ENCODE results near the gene EIPR1. TPM values are rescaled to one million over a fixed set of nuclear protein-coding genes. Genes with fewer than 3 reads are reported as not detected.

Gene EIPR1
- total and polyA plus RNA-seq, 10 of the 15 experiments (the other 5 are each of a cell fraction or from before 2014, with no cell fraction given), result 23.6 to 61.2 (median 42.2) TPM

GRCh38 chr2:3392216-3392615, 14.6 kb upstream of the EIPR1 start (continued):
- no peak for TF ChIP-seq ATF3 (IDR thresholded peaks at IDR 0.05; ENCODE audit: borderline replicate concordance, extremely low read depth, low read depth, low read length)

- Histone ChIP-seq H3K27me3 (replicated peaks in 1 of 2; ENCODE audit: control insufficient read depth in 2 of 2, insufficient read depth in 2 of 2, low read length in 1 of 2) (no peaks in the 10 kb centered on the region), H4K20me1 (ENCODE audit: control insufficient read depth, insufficient read depth) (no peaks in the 10 kb centered on the region), H2AFZ (ENCODE audit: control insufficient read depth, low read depth, low read length) (no peak overlapping the region), H3K9me3 (replicated peaks; ENCODE audit: control insufficient read depth, insufficient read depth, low read length) (no peaks in the 10 kb centered on the region; the same call in 1 of the 3 replicates), H3K27ac (ENCODE audit: control insufficient read depth, insufficient read depth) (no peak overlapping the region), H3K79me2 (ENCODE audit: control insufficient read depth, insufficient read depth, low read length) (no peaks in the 10 kb centered on the region; the same call in none of the 2 replicates), H3K4me3 (no peak overlapping the region), H3K4me2 (ENCODE audit: control insufficient read depth, insufficient read depth) (no peak overlapping the region), H3K36me3 (ENCODE audit: control insufficient read depth in 2 of 2, insufficient read depth in 2 of 2, low read length in 1 of 2) (peaks cover 12 to 22% of the 10 kb centered on the region in 2 experiments; a peak in 3 of 4 replicates), H3K9ac (ENCODE audit: control insufficient read depth, insufficient read depth, low read length) (no peak overlapping the region), H3K4me1 (ENCODE audit: control insufficient read depth, insufficient read depth, low read length) (no peaks in the 10 kb centered on the region)
- in situ Hi-C loops (cut with MboI) (no loop called here), intact Hi-C loops (cut with micrococcal nuclease; ENCODE audit: unreplicated experiment) (no loop called here)
- FAIRE-seq (no peak), DNase-seq (ENCODE audit: low read depth, low spot score) (no peak), ATAC-seq (no peak)
- no TSS peak for BruUV-seq (replicated peaks)
- ChIA-PET SMC1A (ENCODE audit: uncharacterized antibody, unreplicated experiment) (no interaction called here), RAD21 (ENCODE audit: unreplicated experiment) (no interaction called here), POLR2A (no interaction called here), CTCF (no interaction called here)
- no peak for TF ChIP-seq CHD2 (IDR thresholded peaks at IDR 0.05; ENCODE audit: borderline replicate concordance, low read depth, low read length)
- TF ChIP-seq CREM (IDR thresholded peaks at IDR 0.05; ENCODE audit: low read depth), result no peak
- no peak for TF ChIP-seq RCOR1 (conservative IDR thresholded peaks at IDR 0.05; ENCODE audit: low read depth, low read length)
- TF ChIP-seq, protein P1, sequence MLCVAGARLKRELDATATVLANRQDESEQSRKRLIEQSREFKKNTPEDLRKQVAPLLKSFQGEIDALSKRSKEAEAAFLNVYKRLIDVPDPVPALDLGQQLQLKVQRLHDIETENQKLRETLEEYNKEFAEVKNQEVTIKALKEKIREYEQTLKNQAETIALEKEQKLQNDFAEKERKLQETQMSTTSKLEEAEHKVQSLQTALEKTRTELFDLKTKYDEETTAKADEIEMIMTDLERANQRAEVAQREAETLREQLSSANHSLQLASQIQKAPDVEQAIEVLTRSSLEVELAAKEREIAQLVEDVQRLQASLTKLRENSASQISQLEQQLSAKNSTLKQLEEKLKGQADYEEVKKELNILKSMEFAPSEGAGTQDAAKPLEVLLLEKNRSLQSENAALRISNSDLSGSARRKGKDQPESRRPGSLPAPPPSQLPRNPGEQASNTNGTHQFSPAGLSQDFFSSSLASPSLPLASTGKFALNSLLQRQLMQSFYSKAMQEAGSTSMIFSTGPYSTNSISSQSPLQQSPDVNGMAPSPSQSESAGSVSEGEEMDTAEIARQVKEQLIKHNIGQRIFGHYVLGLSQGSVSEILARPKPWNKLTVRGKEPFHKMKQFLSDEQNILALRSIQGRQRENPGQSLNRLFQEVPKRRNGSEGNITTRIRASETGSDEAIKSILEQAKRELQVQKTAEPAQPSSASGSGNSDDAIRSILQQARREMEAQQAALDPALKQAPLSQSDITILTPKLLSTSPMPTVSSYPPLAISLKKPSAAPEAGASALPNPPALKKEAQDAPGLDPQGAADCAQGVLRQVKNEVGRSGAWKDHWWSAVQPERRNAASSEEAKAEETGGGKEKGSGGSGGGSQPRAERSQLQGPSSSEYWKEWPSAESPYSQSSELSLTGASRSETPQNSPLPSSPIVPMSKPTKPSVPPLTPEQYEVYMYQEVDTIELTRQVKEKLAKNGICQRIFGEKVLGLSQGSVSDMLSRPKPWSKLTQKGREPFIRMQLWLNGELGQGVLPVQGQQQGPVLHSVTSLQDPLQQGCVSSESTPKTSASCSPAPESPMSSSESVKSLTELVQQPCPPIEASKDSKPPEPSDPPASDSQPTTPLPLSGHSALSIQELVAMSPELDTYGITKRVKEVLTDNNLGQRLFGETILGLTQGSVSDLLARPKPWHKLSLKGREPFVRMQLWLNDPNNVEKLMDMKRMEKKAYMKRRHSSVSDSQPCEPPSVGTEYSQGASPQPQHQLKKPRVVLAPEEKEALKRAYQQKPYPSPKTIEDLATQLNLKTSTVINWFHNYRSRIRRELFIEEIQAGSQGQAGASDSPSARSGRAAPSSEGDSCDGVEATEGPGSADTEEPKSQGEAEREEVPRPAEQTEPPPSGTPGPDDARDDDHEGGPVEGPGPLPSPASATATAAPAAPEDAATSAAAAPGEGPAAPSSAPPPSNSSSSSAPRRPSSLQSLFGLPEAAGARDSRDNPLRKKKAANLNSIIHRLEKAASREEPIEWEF (IDR thresholded peaks at IDR 0.05; ENCODE audit: insufficient replicate concordance, low read depth, low read length), result no peak
- no peak for TF ChIP-seq MEF2A (IDR thresholded peaks at IDR 0.05; ENCODE audit: insufficient read depth, low read depth, low read length)
- TF ChIP-seq ZNF622 (IDR thresholded peaks at IDR 0.05), result no peak
- TF ChIP-seq, protein P2, sequence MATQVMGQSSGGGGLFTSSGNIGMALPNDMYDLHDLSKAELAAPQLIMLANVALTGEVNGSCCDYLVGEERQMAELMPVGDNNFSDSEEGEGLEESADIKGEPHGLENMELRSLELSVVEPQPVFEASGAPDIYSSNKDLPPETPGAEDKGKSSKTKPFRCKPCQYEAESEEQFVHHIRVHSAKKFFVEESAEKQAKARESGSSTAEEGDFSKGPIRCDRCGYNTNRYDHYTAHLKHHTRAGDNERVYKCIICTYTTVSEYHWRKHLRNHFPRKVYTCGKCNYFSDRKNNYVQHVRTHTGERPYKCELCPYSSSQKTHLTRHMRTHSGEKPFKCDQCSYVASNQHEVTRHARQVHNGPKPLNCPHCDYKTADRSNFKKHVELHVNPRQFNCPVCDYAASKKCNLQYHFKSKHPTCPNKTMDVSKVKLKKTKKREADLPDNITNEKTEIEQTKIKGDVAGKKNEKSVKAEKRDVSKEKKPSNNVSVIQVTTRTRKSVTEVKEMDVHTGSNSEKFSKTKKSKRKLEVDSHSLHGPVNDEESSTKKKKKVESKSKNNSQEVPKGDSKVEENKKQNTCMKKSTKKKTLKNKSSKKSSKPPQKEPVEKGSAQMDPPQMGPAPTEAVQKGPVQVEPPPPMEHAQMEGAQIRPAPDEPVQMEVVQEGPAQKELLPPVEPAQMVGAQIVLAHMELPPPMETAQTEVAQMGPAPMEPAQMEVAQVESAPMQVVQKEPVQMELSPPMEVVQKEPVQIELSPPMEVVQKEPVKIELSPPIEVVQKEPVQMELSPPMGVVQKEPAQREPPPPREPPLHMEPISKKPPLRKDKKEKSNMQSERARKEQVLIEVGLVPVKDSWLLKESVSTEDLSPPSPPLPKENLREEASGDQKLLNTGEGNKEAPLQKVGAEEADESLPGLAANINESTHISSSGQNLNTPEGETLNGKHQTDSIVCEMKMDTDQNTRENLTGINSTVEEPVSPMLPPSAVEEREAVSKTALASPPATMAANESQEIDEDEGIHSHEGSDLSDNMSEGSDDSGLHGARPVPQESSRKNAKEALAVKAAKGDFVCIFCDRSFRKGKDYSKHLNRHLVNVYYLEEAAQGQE (IDR thresholded peaks at IDR 0.05; ENCODE audit: low read depth, low read length), result no peak
- TF ChIP-seq JUNB (IDR thresholded peaks at IDR 0.05), result no peak
- TF ChIP-seq JUND (IDR thresholded peaks at IDR 0.05; ENCODE audit: low read depth, low read length), result no peak
- 88% methylated on average over 8 of the region's 8 CpGs for WGBS (ENCODE audit: insufficient coverage, insufficient replicate concordance, low lambda C conversion rate, missing lambda C conversion rate)
These were observed 12.4 kb upstream of the EIPR1 start for GRCh38 chr2:3390041-3390440.
